Fibroblast of gingiva (primary cell): ENCODE measurements around the gene PIEZO1.

Experiments used
- DNase-seq: peaks from one replicate; pipeline ENCODE4 v3.0.0-alpha.2; 2011; ENCODE audit warnings: low read depth

The PIEZO1 gene

GRCh38 chr16:88735616-88736015 is 49.4 kb downstream of the PIEZO1 start:
- DNase-seq: no peak

- no peak for DNase-seq
Observed at GRCh38 chr16:88735121-88735520, 49.9 kb downstream of the PIEZO1 start.

- no peak for DNase-seq
Observed at GRCh38 chr16:88734361-88734728, 50.7 kb downstream of the PIEZO1 start.

- no peak for DNase-seq
Observed at GRCh38 chr16:88733630-88734360, 51.2 kb downstream of the PIEZO1 start.

GRCh38 chr16:88732961-88733294 is 52.1 kb downstream of the PIEZO1 start:
- DNase-seq: no peak

- no peak for DNase-seq
Observed at GRCh38 chr16:88732172-88732960, 52.7 kb downstream of the PIEZO1 start.

GRCh38 chr16:88731699-88732098 is 53.3 kb downstream of the PIEZO1 start:
- no peak for DNase-seq

- DNase-seq: no peak
Observed at GRCh38 chr16:88730632-88731607, 54.1 kb downstream of the PIEZO1 start.

GRCh38 chr16:88727871-88728270 is 57.1 kb downstream of the PIEZO1 start:
- DNase-seq: no peak

GRCh38 chr16:88726981-88727380 is 58.0 kb downstream of the PIEZO1 start:
- no peak for DNase-seq

GRCh38 chr16:88726408-88726749 is 58.6 kb downstream of the PIEZO1 start:
- DNase-seq: no peak

GRCh38 chr16:88725609-88726407 is 59.2 kb downstream of the PIEZO1 start:
- no peak for DNase-seq

GRCh38 chr16:88724855-88725555 is 60.0 kb downstream of the PIEZO1 start:
- DNase-seq: no peak

- DNase-seq: no peak
Observed at GRCh38 chr16:88723911-88724310, 61.1 kb downstream of the PIEZO1 start.

- no peak for DNase-seq
Observed at GRCh38 chr16:88723507-88723887, 61.5 kb downstream of the PIEZO1 start.

GRCh38 chr16:88722784-88723506 is 62.1 kb downstream of the PIEZO1 start:
- DNase-seq: no peak

- DNase-seq: no peak
Observed at GRCh38 chr16:88721815-88722755, 62.9 kb downstream of the PIEZO1 start.

- DNase-seq: no peak
Observed at GRCh38 chr16:88721236-88721635, 63.8 kb downstream of the PIEZO1 start.

- DNase-seq: no peak
Observed at GRCh38 chr16:88720396-88720970, 64.5 kb downstream of the PIEZO1 start.
